A673 (cell line): ENCODE results near the gene TRIP11.

Experiments
- EZH2 ChIP-seq: fragments of 200-600 bp; sonication (generic); IDR thresholded peaks from 2 replicates; pipeline ENCODE4 v1.6.1; 2017; ENCODE audit warnings: borderline replicate concordance, low read depth, mild to moderate bottlenecking, mixed read lengths, antibody characterized with exemption, low read length; ENCODE audit not compliant: poor library complexity, severe bottlenecking
- TF ChIP-seq, protein P1 (sequence below): fragments of 300-800, 200-600 bp; sonication (generic); conservative IDR thresholded peaks from 2 replicates; pipeline ENCODE4 v1.5.1; 2017; ENCODE audit warnings: low read depth, mild to moderate bottlenecking, antibody characterized with exemption, low read length, moderate library complexity, mixed read lengths

DNA sequence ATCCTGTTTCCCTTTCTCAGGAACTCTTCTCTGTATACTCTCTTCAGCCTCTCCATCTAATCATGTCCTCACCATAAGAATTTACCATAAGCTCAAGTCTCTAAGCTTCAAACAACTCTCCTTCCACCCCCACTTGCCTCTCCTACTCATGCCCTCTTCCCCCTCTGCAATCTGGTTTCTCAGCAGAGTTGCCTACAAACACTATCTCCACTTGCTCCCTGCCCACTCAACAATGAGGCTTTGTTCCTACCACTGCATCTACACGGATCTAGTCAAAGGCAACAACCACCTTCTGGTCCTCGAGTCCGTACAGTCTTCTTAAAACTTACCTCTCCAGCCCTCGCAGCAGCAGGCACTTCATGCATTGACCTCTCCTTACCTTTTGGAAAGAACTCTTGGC, 75.1 kb downstream of the TRIP11 start:
- TF ChIP-seq, protein P1, sequence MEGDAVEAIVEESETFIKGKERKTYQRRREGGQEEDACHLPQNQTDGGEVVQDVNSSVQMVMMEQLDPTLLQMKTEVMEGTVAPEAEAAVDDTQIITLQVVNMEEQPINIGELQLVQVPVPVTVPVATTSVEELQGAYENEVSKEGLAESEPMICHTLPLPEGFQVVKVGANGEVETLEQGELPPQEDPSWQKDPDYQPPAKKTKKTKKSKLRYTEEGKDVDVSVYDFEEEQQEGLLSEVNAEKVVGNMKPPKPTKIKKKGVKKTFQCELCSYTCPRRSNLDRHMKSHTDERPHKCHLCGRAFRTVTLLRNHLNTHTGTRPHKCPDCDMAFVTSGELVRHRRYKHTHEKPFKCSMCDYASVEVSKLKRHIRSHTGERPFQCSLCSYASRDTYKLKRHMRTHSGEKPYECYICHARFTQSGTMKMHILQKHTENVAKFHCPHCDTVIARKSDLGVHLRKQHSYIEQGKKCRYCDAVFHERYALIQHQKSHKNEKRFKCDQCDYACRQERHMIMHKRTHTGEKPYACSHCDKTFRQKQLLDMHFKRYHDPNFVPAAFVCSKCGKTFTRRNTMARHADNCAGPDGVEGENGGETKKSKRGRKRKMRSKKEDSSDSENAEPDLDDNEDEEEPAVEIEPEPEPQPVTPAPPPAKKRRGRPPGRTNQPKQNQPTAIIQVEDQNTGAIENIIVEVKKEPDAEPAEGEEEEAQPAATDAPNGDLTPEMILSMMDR: no peak
- no peak for TF ChIP-seq EZH2
